ENCODE data around the gene JAK1. TPM values are rescaled to one million over a fixed set of nuclear protein-coding genes. Genes with fewer than 3 reads are reported as not detected.

Gene JAK1
- total RNA-seq, 4 donors from 2014 or later, result 102 to 165 (median 120) TPM

GRCh38 chr1:64814427-64814826 is 151.9 kb downstream of the JAK1 start:
- intact Hi-C loops (cut with DNase I), result no loop called here
- Histone ChIP-seq H3K4me1 (no peaks in the 10 kb centered on the region), H3K9me3 (no peaks in the 10 kb centered on the region), H3K27me3 (no peaks in the 10 kb centered on the region), H3K4me3 (replicated peaks in 1 of 3) (no peak overlapping the region), H3K36me3 (no peaks in the 10 kb centered on the region), H3K27ac (no peak overlapping the region)
- WGBS, 2 donors, result 95 to 100% methylated on average over 1 of the region's 1 CpG
- DNase-seq, result no peak
- no peak for TF ChIP-seq CTCF (IDR thresholded peaks at IDR 0.05)
- no peak for TF ChIP-seq POLR2A (IDR thresholded peaks at IDR 0.05)

- no peaks in the 10 kb centered on the region for H3K9me3 ChIP-seq
- H3K27me3 ChIP-seq, result no peaks in the 10 kb centered on the region
- no peak overlapping the region for H3K27ac ChIP-seq
- no peaks in the 10 kb centered on the region for H3K4me1 ChIP-seq
- H3K36me3 ChIP-seq, result no peaks in the 10 kb centered on the region
- no peak overlapping the region for H3K4me3 ChIP-seq (replicated peaks in 1 of 3)
- WGBS, 2 donors, result 94 to 95% methylated on average over 6 of the region's 6 CpGs
- DNase-seq, result no peak
- TF ChIP-seq POLR2A (IDR thresholded peaks at IDR 0.05), result no peak
- no peak for TF ChIP-seq CTCF (IDR thresholded peaks at IDR 0.05)
- intact Hi-C loops (cut with DNase I), result no loop called here
These were observed 155.2 kb downstream of the JAK1 start for GRCh38 chr1:64811131-64811530.

- Histone ChIP-seq H3K9me3 (no peaks in the 10 kb centered on the region), H3K27me3 (no peaks in the 10 kb centered on the region), H3K4me3 (replicated peaks in 1 of 3) (no peak overlapping the region), H3K4me1 (no peaks in the 10 kb centered on the region), H3K36me3 (no peaks in the 10 kb centered on the region), H3K27ac (no peak overlapping the region)
- intact Hi-C loops (cut with DNase I), result no loop called here
- WGBS, 2 donors, result 80 to 89% methylated on average over 1 of the region's 1 CpG
- DNase-seq, result no peak
- no peak for TF ChIP-seq POLR2A (IDR thresholded peaks at IDR 0.05)
- no peak for TF ChIP-seq CTCF (IDR thresholded peaks at IDR 0.05)
These were observed 156.3 kb downstream of the JAK1 start for GRCh38 chr1:64810001-64810400.

GRCh38 chr1:64809309-64809708 is 157.0 kb downstream of the JAK1 start:
- DNase-seq, result no peak

More at GRCh38 chr1:64809309-64809708, 157.0 kb downstream of the JAK1 start:
- no peaks in the 10 kb centered on the region for H3K27me3 ChIP-seq
- intact Hi-C loops (cut with DNase I), result no loop called here
- no peaks in the 10 kb centered on the region for H3K9me3 ChIP-seq
- TF ChIP-seq POLR2A (IDR thresholded peaks at IDR 0.05) (no peak), CTCF (IDR thresholded peaks at IDR 0.05) (no peak)
- H3K27ac ChIP-seq, result no peak overlapping the region
- H3K4me1 ChIP-seq, result no peaks in the 10 kb centered on the region
- H3K4me3 ChIP-seq (replicated peaks in 1 of 3), result no peak overlapping the region
- no peaks in the 10 kb centered on the region for H3K36me3 ChIP-seq
